GM19238 (cell line): ENCODE measurements around the gene MYO3B.
"Not testable (repeated sequence)": the region's sequence is repeated elsewhere in the genome, so short reads cannot be mapped to it uniquely, and the experiment has no call there.

Source experiments
- DNase-seq: peaks from one replicate; pipeline ENCODE4 v3.0.0; 2011; ENCODE audit warnings: low spot score; ENCODE audit not compliant: insufficient read length

The MYO3B gene

GRCh38 chr2:170262343-170262742 lies 84.4 kb downstream of the MYO3B start:
- no peak for DNase-seq

DNA sequence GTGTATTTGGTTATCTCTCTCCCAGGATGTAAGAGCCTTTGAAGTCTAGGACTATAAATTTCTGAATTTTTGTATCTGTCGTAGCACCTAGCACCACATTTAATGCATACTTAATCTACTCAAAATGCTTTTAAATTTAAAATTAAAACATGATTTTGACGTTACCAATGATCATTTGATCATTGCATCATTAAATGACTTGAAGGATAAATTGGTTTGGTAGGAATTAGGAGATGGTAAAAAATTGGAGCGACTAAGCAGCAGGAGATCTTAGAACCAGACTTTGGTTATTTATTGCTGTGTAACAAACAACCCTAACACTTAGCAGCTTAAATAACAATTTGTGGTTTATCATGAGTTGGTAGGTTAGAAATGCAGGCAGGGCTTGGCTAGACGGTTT lies 84.9 kb downstream of the MYO3B start:
- DNase-seq = no peak

GRCh38 chr2:170263728-170264521 lies 86.0 kb downstream of the MYO3B start:
- not testable (repeated sequence) for DNase-seq

- DNase-seq = no peak
These were observed 86.5 kb downstream of the MYO3B start for GRCh38 chr2:170264522-170264860.

DNA sequence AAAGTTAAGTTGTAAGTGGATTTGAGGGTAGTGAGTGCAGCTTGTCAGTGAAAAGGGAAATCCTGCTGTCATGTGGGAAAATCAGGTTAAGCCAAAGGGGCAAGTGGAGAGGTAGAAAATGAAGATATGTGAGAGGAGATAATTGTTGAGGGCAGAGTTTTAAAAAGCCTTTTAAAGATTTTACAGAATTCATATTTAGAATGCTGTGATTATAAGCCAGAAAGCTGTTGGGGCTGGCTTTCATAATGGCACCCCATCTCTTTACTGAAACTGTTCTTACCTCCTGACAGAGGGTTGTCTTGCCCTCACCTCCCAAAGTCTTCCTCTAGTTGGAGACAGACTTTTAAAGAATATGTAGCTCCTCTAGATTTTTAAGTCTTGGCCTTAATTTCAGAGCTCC lies 86.9 kb downstream of the MYO3B start:
- no peak for DNase-seq

- DNase-seq = no peak
These were observed 87.4 kb downstream of the MYO3B start for GRCh38 chr2:170265321-170265720.

- no peak for DNase-seq
These were observed 88.4 kb downstream of the MYO3B start for GRCh38 chr2:170266358-170266757.

GRCh38 chr2:170267071-170267470 lies 89.1 kb downstream of the MYO3B start:
- DNase-seq = no peak

GRCh38 chr2:170270278-170270864 lies 92.4 kb downstream of the MYO3B start:
- DNase-seq = no peak

GRCh38 chr2:170271340-170271739 lies 93.4 kb downstream of the MYO3B start:
- no peak for DNase-seq

DNA sequence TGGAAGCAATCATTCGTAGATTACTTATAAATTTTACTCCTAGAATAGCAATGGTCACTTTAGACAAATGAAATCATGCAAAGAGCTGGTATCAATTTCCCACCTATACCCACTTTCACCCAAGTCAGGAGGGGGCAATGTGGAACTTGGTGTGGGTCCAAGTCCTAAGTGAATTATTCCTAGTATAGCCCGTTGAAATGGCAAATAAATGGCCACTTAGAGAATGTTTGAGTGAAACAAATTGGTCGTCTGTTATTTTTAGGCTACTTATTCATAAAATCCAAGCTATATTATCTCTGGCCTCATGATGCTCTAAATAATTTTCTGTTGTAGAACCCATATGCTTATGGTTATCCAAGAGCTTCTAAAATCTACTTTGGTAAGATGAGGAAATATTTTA lies 98.1 kb downstream of the MYO3B start:
- DNase-seq = no peak

DNA sequence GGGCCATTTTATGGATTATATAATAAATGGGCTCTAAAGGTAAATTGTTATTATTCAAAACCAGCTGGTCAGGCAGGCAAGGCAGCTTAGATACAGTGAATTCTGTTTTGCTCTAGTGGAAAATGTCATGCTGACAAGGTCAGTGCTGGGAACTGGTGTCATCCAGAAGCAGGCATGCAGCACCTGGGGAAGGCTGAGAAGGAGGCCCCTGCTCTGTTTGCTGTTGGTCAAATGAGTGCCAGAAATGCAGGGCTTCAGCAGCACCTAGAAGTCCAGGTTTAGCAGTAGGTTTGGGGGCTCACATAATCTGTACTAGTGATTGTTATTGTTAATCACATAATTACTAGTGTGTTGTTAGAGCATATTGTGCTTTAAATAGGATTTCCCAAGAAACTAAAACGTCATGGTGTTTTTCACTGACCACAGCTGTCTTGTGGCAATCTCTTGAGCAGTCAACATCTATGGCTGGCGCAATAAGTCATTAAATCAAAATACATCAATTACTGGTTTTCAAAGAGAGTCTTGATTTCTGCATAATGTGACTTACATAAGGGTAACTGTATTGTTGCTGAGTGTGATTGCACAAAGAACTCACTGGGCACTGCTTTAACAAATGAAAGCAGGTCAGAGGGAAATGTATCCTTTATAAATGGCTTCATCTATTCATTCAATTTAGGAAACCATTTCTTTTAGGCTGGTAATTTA lies 99.1 kb downstream of the MYO3B start:
- DNase-seq = no peak

GRCh38 chr2:170277951-170278350 lies 100.0 kb downstream of the MYO3B start:
- no peak for DNase-seq

GRCh38 chr2:170279615-170280014 lies 101.7 kb downstream of the MYO3B start:
- not testable (repeated sequence) for DNase-seq

DNA sequence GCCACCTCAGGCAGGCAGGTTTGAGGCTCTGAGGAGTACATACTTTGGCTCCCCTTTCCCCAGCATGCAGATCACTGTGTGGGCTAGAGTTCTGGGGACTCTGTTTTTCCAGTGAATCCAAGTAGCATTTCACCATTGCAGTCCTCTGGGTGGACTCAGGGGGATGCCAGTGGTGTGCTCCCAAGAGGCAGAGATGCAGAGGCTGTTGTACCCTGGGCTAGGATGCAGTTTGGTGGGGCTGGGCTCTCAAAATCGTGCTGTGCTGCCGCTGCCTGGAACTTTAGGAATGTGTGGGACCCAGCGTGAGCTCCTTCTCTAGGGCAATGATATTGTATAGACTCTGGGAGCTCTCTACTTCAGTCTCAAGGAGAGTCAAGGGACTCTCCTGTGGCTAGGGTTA lies 104.9 kb downstream of the MYO3B start:
- DNase-seq = no peak

DNA sequence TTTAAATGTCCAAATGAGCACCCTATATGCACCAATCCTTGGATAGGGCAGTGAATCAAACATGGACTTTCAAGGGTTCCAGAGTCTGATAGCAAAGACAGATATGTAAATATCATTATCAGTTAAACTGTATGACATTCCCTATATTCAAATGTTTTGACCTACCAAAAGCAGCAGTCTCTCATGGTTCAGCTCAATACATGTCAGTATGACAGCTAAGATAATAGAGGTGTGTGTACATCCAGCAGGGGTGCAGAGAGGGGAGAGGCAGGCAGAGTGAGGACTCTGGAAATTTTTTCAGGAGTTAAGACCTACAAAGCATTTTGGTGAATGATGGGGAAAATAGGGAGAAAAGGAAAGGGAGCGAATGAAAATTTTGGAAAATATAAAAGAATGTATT lies 106.3 kb downstream of the MYO3B start:
- DNase-seq = no peak

- no peak for DNase-seq
These were observed 110.9 kb downstream of the MYO3B start for GRCh38 chr2:170288859-170289258.

DNA sequence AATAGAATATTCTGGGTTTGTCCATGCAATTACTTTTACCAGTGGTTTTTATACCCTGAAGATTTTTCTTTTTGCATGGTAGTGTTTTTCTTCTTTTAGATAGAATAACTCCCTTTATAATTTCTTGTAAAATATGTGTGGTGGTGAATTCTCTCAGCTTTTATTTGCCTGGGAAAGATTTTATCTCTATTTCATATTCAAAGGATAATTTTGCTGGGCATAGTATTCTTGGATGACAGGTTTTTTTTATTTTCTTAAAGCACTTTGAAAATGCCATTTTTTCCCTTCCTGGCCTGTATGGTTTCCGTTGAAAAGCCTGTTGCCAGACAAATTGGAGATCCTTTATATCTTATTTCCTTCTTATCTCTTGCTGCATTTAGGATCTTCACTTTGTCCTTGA lies 113.5 kb downstream of the MYO3B start:
- DNase-seq = no peak

GRCh38 chr2:170292415-170292814 lies 114.5 kb downstream of the MYO3B start:
- DNase-seq = no peak

DNA sequence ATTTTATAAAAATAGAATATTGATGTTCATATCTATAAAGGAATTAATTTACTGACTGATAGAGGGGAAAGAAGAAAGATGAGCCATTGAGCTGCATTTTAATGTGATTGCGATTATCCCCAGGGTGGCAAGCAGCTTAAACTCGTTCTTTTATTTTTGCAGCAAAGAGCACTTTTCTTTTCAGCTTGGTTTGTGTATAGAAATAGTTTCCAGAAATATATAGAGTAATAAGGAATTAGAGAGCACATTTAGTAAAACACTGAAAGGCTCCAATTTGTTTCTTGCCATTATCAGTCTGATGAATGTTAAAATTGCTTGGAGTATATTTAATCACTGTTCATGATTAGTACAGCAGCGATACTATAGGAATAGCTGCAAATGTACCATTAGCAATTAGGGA lies 119.5 kb downstream of the MYO3B start:
- DNase-seq = no peak

- DNase-seq = peak; percentile 6
These were observed 120.2 kb downstream of the MYO3B start for GRCh38 chr2:170298115-170298514.

DNA sequence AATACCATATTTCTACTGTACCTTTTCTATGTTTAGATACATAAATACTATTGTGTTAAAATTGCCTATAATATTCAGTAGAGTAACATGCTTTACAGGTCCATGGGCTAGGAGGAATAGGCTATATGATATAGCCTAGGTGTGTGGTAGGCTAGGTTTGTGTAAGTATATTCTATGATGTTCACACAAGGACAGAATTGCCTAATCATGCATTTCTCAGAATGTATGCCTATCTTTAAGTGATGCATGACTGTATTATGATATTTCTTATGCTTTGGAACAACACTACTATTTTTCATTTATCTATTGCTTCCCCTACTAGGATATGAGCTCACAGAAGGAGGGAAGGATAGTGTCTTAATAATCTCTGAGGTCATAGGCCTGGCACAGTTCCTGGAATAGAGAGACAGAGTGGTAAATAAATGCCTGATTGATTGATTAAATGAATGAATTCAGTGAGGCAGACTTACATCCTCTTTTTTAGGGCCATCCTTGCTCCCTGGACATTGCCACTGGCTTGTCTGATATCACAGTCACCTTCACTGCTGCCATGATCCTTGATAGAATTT lies 121.0 kb downstream of the MYO3B start:
- DNase-seq = no peak
